ENCODE data around the gene GGACT. TPM values are rescaled to one million over a fixed set of nuclear protein-coding genes. Genes with fewer than 3 reads are reported as not detected.
"Not testable (repeated sequence)": the region's sequence is repeated elsewhere in the genome, so short reads cannot be mapped to it uniquely, and the experiment has no call there.

GGACT gene
- total and polyA plus RNA-seq, 2 donors: 3.2 to 3.5 TPM

DNA sequence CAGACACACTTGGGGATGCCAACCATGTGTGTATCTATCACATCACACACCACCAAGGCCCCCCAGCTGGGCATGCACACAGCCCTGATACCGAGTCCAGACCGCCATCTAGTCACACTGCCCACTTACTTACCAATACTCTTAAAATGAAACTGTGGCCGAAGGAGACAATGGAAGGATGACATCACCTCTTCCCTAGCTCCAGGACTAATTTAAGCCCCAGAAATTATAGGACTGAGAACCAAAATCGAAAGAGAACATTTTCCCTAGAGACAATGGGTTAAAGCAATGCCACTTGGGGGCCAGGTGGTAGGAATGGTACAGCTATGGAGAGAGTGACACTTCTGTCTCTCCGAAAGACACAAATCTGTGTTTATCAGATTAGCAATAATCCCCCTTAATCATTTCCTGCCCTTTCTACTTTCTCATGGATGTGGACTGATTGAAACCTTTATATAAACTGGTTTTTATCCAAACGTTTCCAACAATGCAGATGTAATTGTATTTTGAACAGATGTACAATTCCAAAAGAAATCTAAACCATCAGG lies 663 bp upstream of the GGACT start:
- WGBS: 74% methylated on average over 6 of the region's 6 CpGs
- Histone ChIP-seq H3K4me3 (ENCODE audit: low read depth, low read length) (no peak overlapping the region), H3K4me1 (ENCODE audit: insufficient read depth) (peaks cover 2% of the 10 kb centered on the region), H3K36me3 (ENCODE audit: insufficient read depth) (no peaks in the 10 kb centered on the region), H3K27ac (ENCODE audit: low read depth) (no peak overlapping the region)
- DNase-seq (ENCODE audit: extremely low spot score): no peak

DNA sequence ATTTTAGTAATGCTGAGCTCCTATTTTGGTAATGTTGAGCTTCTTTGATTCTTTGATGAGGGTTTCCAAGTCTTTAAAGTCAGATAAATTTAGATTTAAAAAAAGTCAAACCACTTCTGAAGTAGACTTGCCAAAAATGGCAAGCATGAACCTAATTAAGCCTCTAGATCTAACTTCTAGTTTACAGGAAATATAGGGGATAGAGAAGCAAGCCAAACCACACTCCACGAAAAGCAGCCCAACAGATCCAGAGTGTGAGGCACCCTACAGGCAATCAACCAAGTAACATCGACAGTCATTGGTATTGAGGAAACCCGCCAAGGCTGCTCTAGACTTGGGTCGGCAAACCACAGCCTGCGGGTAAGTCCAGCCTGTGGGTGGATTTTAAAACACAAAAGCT lies 3.7 kb downstream of the GGACT start:
- Histone ChIP-seq H3K27ac (ENCODE audit: low read depth) (no peak overlapping the region), H3K36me3 (ENCODE audit: insufficient read depth) (no peaks in the 10 kb centered on the region), H3K4me3 (ENCODE audit: low read depth, low read length) (no peak overlapping the region), H3K4me1 (ENCODE audit: insufficient read depth) (peaks cover 2% of the 10 kb centered on the region)
- no peak for DNase-seq (ENCODE audit: extremely low spot score)
- WGBS: 73% methylated on average over 5 of the region's 5 CpGs

DNA sequence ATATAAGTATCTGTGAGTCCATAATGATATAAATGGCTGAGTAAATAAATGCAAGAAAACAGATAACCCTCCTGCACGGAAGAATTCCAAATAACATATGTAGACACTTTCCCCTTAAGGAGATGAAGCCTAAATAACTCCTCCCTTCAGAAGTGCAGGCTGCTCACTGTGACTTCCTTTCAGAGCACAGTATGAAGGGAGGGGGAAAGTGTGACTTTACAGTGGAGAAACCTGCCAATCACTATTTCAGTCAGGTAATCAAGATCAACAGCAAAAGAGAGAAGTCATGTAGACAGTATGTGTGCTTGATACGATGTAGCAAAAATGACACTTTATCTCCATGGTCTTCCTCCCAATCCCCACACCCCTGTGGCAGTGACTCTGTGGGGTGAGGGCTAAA lies 7.1 kb downstream of the GGACT start:
- no peak overlapping the region for H3K4me3 ChIP-seq (ENCODE audit: low read depth, low read length)
- H3K4me1 ChIP-seq (ENCODE audit: insufficient read depth): no peaks in the 10 kb centered on the region
- no peak for DNase-seq (ENCODE audit: extremely low spot score)
- 96% methylated on average over 2 of the region's 2 CpGs for WGBS
- H3K27ac ChIP-seq (ENCODE audit: low read depth): no peak overlapping the region
- no peaks in the 10 kb centered on the region for H3K36me3 ChIP-seq (ENCODE audit: insufficient read depth)

DNA sequence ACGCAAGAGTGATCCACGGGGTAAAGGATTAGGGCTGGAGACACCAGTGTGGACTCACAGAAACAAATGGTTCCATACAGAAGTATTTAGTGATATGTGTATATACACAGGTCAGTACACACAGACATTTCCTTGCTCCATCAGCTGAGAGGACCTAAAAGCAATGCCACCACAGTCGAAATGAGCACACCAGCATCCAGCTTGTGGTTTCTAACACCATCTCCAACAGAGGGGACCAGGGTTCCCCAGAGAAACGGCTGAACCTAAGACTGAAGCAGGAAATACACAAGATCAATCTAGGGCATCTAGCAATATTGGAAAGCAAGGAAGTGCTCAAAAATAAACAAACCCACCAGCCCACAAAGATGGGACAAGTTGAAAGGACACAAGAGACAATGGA lies 7.6 kb downstream of the GGACT start:
- no peaks in the 10 kb centered on the region for H3K36me3 ChIP-seq (ENCODE audit: insufficient read depth)

DNA sequence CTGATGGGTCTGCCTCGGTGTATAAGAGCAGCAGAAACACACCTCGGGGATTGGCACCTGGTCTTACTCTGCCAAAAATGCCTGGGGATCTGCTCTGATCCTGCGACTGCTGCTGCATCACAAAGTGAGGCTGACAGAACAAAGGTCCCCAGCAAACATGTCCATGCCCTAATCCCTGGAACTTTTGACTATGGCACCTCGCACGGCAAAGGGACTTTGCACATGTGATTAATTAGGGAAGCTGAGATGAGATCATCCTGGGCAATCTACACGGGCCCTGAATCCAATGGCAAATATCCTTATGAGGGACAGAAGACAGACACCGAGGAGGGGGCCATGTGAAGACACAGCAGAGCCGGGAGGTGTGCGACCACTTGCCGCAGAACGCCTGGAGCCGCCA lies 8.5 kb downstream of the GGACT start:
- DNase-seq (ENCODE audit: extremely low spot score): no peak
- Histone ChIP-seq H3K36me3 (ENCODE audit: insufficient read depth) (no peaks in the 10 kb centered on the region), H3K4me3 (ENCODE audit: low read depth, low read length) (no peak overlapping the region), H3K27ac (ENCODE audit: low read depth) (no peak overlapping the region), H3K4me1 (ENCODE audit: insufficient read depth) (no peaks in the 10 kb centered on the region)
- WGBS: 93% methylated on average over 12 of the region's 12 CpGs

More for the DNA sequence above, 7.6 kb downstream of the GGACT start:
- no peaks in the 10 kb centered on the region for H3K4me1 ChIP-seq (ENCODE audit: insufficient read depth)
- WGBS: 92% methylated on average over 4 of the region's 4 CpGs
- DNase-seq (ENCODE audit: extremely low spot score): no peak
- no peak overlapping the region for H3K27ac ChIP-seq (ENCODE audit: low read depth)
- no peak overlapping the region for H3K4me3 ChIP-seq (ENCODE audit: low read depth, low read length)

DNA sequence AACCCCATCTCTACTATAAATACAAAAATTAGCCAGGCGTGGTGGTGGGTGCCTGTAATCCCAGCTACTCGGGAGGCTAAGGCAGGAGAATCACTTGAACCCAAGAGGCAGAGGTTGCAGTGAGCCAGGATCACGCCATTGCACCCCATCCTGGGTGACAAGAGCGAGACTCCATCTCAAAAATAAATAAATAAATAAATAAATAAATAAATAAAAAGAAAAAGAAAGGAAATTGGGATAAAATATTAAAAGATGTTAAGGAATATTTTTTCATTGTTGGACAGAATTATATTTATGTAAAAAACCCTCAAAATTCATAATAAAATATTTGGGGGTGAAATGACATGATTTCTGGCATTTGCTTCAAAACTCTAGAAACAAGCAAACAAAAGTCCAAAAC lies 11.3 kb downstream of the GGACT start:
- not testable (repeated sequence) for H3K36me3 ChIP-seq (ENCODE audit: insufficient read depth); H3K4me1 ChIP-seq (ENCODE audit: insufficient read depth); H3K27ac ChIP-seq (ENCODE audit: low read depth); H3K4me3 ChIP-seq (ENCODE audit: low read depth, low read length); DNase-seq (ENCODE audit: extremely low spot score)
- WGBS: 95% methylated on average over 4 of the region's 4 CpGs

DNA sequence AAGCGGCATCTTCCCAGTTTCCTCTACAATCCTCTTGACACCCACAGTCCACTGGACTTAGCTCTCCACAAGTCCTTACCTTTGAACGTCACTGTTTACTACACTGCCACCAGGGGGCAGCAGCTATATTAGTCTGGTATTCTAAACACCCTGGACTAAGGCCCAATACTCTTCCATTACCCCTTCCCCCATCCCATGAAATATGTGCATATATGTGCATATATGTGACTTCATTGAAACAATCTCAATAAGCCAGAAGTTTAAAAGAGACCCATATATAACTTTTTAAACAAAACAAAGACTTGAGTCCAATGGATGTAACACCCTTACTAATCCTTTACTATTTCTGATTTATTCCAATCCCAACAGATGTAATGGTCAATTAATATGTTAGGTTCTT lies 15.5 kb downstream of the GGACT start:
- Histone ChIP-seq H3K4me1 (ENCODE audit: insufficient read depth) (no peaks in the 10 kb centered on the region), H3K27ac (ENCODE audit: low read depth) (no peak overlapping the region), H3K36me3 (ENCODE audit: insufficient read depth) (no peaks in the 10 kb centered on the region), H3K4me3 (ENCODE audit: low read depth, low read length) (no peak overlapping the region)
- DNase-seq (ENCODE audit: extremely low spot score): no peak
- WGBS: 49% methylated on average over 2 of the region's 2 CpGs

DNA sequence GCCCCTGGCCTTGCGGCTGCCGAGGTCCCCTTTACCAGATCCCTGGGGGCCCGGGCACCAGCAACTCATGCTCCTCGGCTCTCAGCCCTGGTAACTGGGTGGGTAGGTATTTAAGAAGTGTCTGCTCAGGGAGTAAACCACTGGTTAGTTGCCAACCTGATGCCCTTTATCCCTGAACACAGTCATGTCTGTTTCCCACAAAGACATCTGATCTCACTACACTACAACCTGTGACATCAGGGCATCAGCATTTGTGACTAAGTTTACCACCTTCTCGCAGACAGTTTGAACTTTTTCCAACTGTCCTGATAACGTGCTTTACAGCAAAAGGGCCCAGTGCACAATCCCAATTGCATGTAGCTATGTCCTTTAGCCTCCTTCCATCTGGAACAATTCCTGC lies 22.0 kb downstream of the GGACT start:
- Histone ChIP-seq H3K36me3 (ENCODE audit: insufficient read depth) (no peaks in the 10 kb centered on the region), H3K27ac (ENCODE audit: low read depth) (no peak overlapping the region), H3K4me3 (ENCODE audit: low read depth, low read length) (no peak overlapping the region), H3K4me1 (ENCODE audit: insufficient read depth) (no peaks in the 10 kb centered on the region)
- DNase-seq (ENCODE audit: extremely low spot score): no peak
- WGBS: 91% methylated on average over 6 of the region's 6 CpGs

DNA sequence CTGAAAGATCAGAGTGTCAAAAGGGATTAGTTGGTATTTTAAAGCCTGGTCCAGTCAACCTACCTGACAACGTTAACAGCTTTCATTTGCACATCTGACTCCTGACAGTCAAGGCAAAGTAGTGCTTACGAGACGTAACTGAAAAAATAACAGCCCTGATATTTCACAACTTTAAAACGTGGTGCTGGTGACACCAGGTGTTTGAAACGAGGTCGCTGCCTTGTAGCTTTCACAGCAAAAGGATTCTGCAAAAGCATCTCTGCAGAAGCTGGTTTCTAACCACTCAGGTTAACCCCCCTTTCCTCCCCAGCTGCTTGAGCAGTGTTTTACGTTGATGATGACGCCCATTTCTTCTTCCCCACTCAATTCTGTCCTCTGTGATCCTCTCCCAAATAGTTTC lies 23.3 kb downstream of the GGACT start:
- 70% methylated on average over 8 of the region's 8 CpGs for WGBS
- Histone ChIP-seq H3K36me3 (ENCODE audit: insufficient read depth) (no peaks in the 10 kb centered on the region), H3K27ac (ENCODE audit: low read depth) (no peak overlapping the region), H3K4me1 (ENCODE audit: insufficient read depth) (no peaks in the 10 kb centered on the region), H3K4me3 (ENCODE audit: low read depth, low read length) (no peak overlapping the region)
- DNase-seq (ENCODE audit: extremely low spot score): no peak

DNA sequence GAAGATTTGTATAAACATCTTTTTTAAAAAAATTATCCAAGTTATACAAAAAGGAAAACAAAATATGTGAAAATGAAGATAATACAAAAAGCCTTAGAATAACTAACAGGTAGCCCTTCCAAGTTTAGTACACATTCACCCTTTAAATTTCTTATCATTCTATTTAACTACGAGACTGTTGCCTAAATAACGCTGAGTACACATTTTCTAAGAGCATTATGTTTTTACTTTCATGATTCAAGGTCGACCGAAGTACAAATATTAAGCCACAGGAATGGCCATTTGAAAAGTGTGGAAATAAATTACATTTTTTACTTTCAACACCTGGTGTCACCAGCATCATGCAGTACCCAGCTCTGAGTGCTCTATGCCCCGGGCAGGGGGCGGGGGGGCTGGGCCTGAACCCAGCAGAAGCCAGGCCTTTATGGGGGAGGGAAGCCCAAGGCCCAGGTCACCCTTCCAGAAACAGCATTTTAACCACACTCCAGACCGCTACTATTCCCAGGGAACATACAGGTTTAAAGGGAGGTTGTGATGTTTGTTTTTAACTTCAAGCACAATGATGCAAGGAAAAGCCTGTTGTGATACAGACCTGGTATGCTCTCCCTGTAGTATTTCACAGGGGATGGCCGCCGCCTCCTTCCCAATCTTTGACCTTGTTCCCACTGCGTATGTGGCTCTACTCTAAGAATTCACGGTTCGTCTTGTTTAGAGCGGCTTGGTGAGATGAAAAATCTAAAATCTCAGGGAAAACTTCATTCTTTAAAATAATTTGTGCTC lies 24.0 kb downstream of the GGACT start:
- DNase-seq (ENCODE audit: extremely low spot score): no peak
- no peaks in the 10 kb centered on the region for H3K36me3 ChIP-seq (ENCODE audit: insufficient read depth)
- H3K4me3 ChIP-seq (ENCODE audit: low read depth, low read length): no peak overlapping the region
- 85% methylated on average over 13 of the region's 13 CpGs for WGBS
- no peak overlapping the region for H3K27ac ChIP-seq (ENCODE audit: low read depth)
- H3K4me1 ChIP-seq (ENCODE audit: insufficient read depth): no peaks in the 10 kb centered on the region

DNA sequence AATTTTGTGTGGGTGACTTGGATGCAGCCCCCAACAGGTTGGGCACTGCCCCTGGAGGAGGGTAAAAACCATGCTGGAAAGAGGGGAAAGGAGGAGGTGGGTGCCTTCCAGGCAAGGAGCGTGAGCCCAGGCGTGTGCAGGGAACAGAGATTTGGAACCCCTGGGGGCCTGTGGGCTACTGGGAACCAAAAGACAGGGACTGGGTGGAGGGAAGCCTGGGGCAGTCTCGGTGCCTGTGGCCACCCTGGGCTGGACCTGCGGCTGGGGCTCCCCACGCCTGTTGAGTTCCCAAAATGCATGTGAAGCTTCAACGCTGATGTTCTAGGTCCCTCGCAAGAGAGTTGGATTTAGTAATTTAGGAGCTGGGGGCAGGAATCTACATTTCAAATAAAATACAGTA lies 24.8 kb downstream of the GGACT start:
- Histone ChIP-seq H3K36me3 (ENCODE audit: insufficient read depth) (no peaks in the 10 kb centered on the region), H3K4me3 (ENCODE audit: low read depth, low read length) (no peak overlapping the region), H3K27ac (ENCODE audit: low read depth) (no peak overlapping the region), H3K4me1 (ENCODE audit: insufficient read depth) (no peaks in the 10 kb centered on the region)
- no peak for DNase-seq (ENCODE audit: extremely low spot score)
- WGBS: 94% methylated on average over 7 of the region's 7 CpGs

DNA sequence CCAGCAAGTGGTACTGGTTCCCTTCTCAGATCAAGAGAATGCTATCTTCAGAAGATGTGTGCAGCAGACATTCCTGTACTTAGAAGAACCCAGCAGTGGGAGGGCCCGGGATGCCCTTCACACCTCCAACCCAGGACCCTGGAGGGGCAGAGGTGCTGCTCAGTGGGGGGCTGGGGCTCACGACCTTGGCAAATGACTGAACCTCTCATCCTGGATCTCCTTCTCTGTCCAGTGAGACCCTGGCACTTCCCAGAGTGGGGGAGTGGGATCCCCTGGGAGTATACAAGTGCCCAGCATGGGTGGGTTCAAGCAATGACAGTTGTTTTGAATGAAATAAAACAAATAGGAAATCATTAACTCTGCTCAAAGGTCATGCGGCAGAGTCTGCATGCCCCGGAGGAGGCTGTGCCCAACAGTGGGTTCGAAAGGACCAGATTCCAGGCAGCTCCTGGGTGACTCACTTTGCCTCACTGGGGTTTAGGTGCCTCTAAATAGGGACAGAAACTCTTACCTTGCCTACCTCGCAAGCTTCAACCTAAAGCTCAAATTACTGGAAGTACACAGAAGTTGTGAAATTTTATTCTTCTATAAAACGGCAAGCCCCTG lies 26.9 kb downstream of the GGACT start:
- H3K27ac ChIP-seq (ENCODE audit: low read depth): no peak overlapping the region
- H3K36me3 ChIP-seq (ENCODE audit: insufficient read depth): no peaks in the 10 kb centered on the region
- H3K4me3 ChIP-seq (ENCODE audit: low read depth, low read length): no peak overlapping the region
- 68% methylated on average over 7 of the region's 7 CpGs for WGBS
- H3K4me1 ChIP-seq (ENCODE audit: insufficient read depth): no peaks in the 10 kb centered on the region
- no peak for DNase-seq (ENCODE audit: extremely low spot score)

DNA sequence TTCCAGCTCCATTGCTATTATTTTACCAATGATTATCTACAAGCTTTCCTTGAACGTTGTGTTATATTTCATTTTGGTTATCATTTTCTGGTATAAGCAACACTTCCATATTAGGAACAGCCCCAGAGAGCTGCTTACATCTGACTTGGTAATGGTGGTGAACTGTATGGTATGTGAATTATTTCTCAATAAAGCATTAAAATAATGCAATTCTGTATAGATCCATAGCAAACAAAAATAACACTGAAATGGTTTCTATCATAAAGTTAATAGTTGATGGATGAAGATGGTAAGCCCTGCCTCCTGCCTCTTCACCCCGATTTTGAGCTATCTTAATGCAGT lies 27.5 kb downstream of the GGACT start:
- Histone ChIP-seq H3K4me3 (ENCODE audit: low read depth, low read length) (no peak overlapping the region), H3K36me3 (ENCODE audit: insufficient read depth) (no peaks in the 10 kb centered on the region), H3K4me1 (ENCODE audit: insufficient read depth) (no peaks in the 10 kb centered on the region), H3K27ac (ENCODE audit: low read depth) (no peak overlapping the region)
- no peak for DNase-seq (ENCODE audit: extremely low spot score)
- WGBS: 62% methylated on average over 2 of the region's 2 CpGs

DNA sequence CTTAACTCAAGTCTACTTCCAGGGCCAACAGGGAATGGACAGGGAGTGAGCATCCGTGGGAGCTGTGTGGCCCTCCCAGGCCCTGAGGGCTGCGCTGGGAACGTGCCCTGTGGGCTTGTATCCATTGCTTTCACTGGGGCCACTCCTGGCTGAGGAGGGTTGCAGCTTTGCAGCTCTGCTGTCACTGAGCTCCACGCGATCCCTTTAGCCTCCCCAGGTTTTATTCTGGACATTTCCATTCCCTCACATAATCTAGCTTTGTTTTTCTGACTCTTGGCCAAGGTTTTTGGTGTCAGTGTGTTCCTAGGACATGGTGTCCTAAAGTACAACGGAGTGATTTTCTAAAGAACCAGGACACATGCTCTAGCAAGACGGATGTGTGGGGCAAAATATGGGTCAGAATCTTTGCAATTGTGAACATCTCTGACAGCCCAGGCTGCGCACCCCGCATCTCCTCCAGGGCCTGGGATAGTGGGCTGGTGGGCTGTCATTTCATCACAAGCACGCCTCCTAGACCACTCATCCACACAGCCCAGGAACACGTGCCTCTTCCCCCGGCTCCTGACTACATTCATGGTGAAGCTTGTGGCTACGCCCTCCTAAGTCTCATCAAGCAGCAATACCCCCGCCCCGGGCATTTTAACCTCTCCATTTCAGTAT lies 28.0 kb downstream of the GGACT start:
- H3K4me3 ChIP-seq (ENCODE audit: low read depth, low read length): no peak overlapping the region
- WGBS: 90% methylated on average over 15 of the region's 15 CpGs
- H3K27ac ChIP-seq (ENCODE audit: low read depth): no peak overlapping the region
- no peak for DNase-seq (ENCODE audit: extremely low spot score)
- no peaks in the 10 kb centered on the region for H3K4me1 ChIP-seq (ENCODE audit: insufficient read depth)
- no peaks in the 10 kb centered on the region for H3K36me3 ChIP-seq (ENCODE audit: insufficient read depth)
